GM18508 (cell line): ENCODE data around the gene CFAP61.
"Not testable (repeated sequence)": the region's sequence is repeated elsewhere in the genome, so short reads cannot be mapped to it uniquely, and the experiment has no call there.

Source experiments
- ATAC-seq: cut with Tn5 transposase; IDR thresholded peaks from one replicate; pipeline ENCODE4 v1.9.1; 2021; ENCODE audit warnings: moderate number of reproducible peaks; ENCODE audit not compliant: insufficient read depth, unreplicated experiment

CFAP61 gene

GRCh38 chr20:20343932-20344331 lies 291.6 kb downstream of the CFAP61 start:
- ATAC-seq, result no peak

- no peak for ATAC-seq
Observed at GRCh38 chr20:20344476-20344875, 292.1 kb downstream of the CFAP61 start.

- no peak for ATAC-seq
Observed at GRCh38 chr20:20353576-20353975, 301.2 kb downstream of the CFAP61 start.

GRCh38 chr20:20355503-20355902 lies 303.2 kb downstream of the CFAP61 start:
- not testable (repeated sequence) for ATAC-seq

- no peak for ATAC-seq
Observed at GRCh38 chr20:20358801-20359200, 306.5 kb downstream of the CFAP61 start.

- no peak for ATAC-seq
Observed at GRCh38 chr20:20359628-20360027, 307.3 kb downstream of the CFAP61 start.

GRCh38 chr20:20360464-20360863 lies 308.1 kb downstream of the CFAP61 start:
- ATAC-seq, result no peak

GRCh38 chr20:20362774-20363433 lies 310.6 kb downstream of the CFAP61 start:
- ATAC-seq, result no peak

- no peak for ATAC-seq
Observed at GRCh38 chr20:20363434-20363798, 311.1 kb downstream of the CFAP61 start.

- no peak for ATAC-seq
Observed at GRCh38 chr20:20363799-20364592, 311.7 kb downstream of the CFAP61 start.

GRCh38 chr20:20364593-20365479 lies 312.5 kb downstream of the CFAP61 start:
- ATAC-seq, result no peak

GRCh38 chr20:20365480-20366161 lies 313.3 kb downstream of the CFAP61 start:
- no peak for ATAC-seq

- no peak for ATAC-seq
Observed at GRCh38 chr20:20366551-20366875, 314.2 kb downstream of the CFAP61 start.

- no peak for ATAC-seq
Observed at GRCh38 chr20:20366876-20367574, 314.7 kb downstream of the CFAP61 start.

GRCh38 chr20:20367575-20368417 lies 315.5 kb downstream of the CFAP61 start, which contains the start of gene INSM1:
TSS of gene INSM1 (plus strand) at chr20:20368104. CDS start at chr20:20368268, 164 bp downstream.
- ATAC-seq, result no peak

GRCh38 chr20:20368418-20369249 lies 316.3 kb downstream of the CFAP61 start:
- no peak for ATAC-seq

GRCh38 chr20:20369250-20370093 lies 317.1 kb downstream of the CFAP61 start:
- no peak for ATAC-seq
